Liver (tissue), 3 donors: ENCODE data around the gene SPHKAP.

Source experiments
- FOXA2 ChIP-seq: IDR thresholded peaks from 2 replicates; pipeline ENCODE4 v1.6.1; 2016; ENCODE audit warnings: antibody characterized with exemption
- GABPA ChIP-seq, 2 donors: IDR thresholded peaks in 1 of 2; conservative IDR thresholded peaks in 1 of 2; 2 replicates each; pipeline ENCODE4 v1.6.1; 2016; ENCODE audit warnings: antibody characterized with exemption in 2 of 2, mild to moderate bottlenecking in 1 of 2, moderate library complexity in 1 of 2
- HNF4G ChIP-seq: IDR thresholded peaks from 2 replicates; pipeline ENCODE4 v1.6.1; 2016; ENCODE audit warnings: antibody characterized with exemption
- JUND ChIP-seq, 2 donors: IDR thresholded peaks; 2 replicates each; pipeline ENCODE4 v1.6.1; 2016; ENCODE audit warnings: antibody characterized with exemption in 2 of 2
- RAD21 ChIP-seq, 2 donors: IDR thresholded peaks; 2 replicates each; pipeline ENCODE4 v1.6.1; 2016; ENCODE audit warnings: antibody characterized with exemption in 2 of 2, mild to moderate bottlenecking in 2 of 2
- SP1 ChIP-seq: IDR thresholded peaks from 2 replicates; pipeline ENCODE4 v1.6.1; 2018; ENCODE audit warnings: antibody characterized with exemption, mild to moderate bottlenecking
- YY1 ChIP-seq: IDR thresholded peaks from 2 replicates; pipeline ENCODE4 v1.6.1; 2016; ENCODE audit warnings: antibody characterized with exemption, mild to moderate bottlenecking
- TF ChIP-seq, protein P1 (sequence below): fragments of 150-350 bp; IDR thresholded peaks from 2 replicates; pipeline ENCODE4 v1.5.1; 2017; ENCODE audit warnings: improper control_type of control experiment, low read depth, low read length; ENCODE audit not compliant: missing input control
- TF ChIP-seq, protein P2 (sequence below): IDR thresholded peaks from 2 replicates; pipeline ENCODE4 v1.6.1; 2016; ENCODE audit warnings: antibody characterized with exemption, mild to moderate bottlenecking
- TF ChIP-seq, protein P3 (sequence below): IDR thresholded peaks from 2 replicates; pipeline ENCODE4 v1.6.1; 2016; ENCODE audit warnings: antibody characterized with exemption
- donor health status: healthy.
- donor health status: healthy.

DNA sequence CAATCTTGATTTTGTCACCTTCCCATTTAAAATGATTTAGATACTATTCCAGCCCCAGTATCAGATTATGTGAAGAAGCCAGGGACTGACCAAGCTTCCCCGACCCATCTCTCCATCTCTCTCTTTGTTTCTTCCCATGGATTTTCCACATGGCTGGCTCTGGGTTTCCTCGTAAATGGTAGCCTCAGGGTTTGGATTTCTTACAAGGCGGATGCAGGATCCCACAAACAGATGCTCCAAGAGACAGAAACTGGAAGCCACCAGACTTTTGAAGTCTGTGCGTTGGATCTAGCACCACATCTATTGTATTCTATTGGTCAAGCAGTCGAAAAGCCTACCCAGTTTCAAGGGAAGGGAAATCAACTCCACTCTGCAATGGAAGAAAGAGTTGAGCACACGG lies 46.0 kb upstream of the SPHKAP start:
- TF ChIP-seq FOXA2 (no peak), JUND (IDR thresholded peaks at IDR 0.05) (no peak), YY1 (no peak), HNF4G (no peak), SP1 (no peak), GABPA (IDR thresholded peaks at IDR 0.05 in 1 of 2, conservative IDR thresholded peaks at IDR 0.05 in 1 of 2) (no peak), RAD21 (IDR thresholded peaks at IDR 0.05) (no peak)
- TF ChIP-seq, protein P1, sequence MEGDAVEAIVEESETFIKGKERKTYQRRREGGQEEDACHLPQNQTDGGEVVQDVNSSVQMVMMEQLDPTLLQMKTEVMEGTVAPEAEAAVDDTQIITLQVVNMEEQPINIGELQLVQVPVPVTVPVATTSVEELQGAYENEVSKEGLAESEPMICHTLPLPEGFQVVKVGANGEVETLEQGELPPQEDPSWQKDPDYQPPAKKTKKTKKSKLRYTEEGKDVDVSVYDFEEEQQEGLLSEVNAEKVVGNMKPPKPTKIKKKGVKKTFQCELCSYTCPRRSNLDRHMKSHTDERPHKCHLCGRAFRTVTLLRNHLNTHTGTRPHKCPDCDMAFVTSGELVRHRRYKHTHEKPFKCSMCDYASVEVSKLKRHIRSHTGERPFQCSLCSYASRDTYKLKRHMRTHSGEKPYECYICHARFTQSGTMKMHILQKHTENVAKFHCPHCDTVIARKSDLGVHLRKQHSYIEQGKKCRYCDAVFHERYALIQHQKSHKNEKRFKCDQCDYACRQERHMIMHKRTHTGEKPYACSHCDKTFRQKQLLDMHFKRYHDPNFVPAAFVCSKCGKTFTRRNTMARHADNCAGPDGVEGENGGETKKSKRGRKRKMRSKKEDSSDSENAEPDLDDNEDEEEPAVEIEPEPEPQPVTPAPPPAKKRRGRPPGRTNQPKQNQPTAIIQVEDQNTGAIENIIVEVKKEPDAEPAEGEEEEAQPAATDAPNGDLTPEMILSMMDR: no peak
- TF ChIP-seq, protein P2, sequence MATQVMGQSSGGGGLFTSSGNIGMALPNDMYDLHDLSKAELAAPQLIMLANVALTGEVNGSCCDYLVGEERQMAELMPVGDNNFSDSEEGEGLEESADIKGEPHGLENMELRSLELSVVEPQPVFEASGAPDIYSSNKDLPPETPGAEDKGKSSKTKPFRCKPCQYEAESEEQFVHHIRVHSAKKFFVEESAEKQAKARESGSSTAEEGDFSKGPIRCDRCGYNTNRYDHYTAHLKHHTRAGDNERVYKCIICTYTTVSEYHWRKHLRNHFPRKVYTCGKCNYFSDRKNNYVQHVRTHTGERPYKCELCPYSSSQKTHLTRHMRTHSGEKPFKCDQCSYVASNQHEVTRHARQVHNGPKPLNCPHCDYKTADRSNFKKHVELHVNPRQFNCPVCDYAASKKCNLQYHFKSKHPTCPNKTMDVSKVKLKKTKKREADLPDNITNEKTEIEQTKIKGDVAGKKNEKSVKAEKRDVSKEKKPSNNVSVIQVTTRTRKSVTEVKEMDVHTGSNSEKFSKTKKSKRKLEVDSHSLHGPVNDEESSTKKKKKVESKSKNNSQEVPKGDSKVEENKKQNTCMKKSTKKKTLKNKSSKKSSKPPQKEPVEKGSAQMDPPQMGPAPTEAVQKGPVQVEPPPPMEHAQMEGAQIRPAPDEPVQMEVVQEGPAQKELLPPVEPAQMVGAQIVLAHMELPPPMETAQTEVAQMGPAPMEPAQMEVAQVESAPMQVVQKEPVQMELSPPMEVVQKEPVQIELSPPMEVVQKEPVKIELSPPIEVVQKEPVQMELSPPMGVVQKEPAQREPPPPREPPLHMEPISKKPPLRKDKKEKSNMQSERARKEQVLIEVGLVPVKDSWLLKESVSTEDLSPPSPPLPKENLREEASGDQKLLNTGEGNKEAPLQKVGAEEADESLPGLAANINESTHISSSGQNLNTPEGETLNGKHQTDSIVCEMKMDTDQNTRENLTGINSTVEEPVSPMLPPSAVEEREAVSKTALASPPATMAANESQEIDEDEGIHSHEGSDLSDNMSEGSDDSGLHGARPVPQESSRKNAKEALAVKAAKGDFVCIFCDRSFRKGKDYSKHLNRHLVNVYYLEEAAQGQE: no peak
- TF ChIP-seq, protein P3, sequence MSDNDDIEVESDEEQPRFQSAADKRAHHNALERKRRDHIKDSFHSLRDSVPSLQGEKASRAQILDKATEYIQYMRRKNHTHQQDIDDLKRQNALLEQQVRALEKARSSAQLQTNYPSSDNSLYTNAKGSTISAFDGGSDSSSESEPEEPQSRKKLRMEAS: no peak
